ENCODE data around the gene ADRB1. TPM values are rescaled to one million over a fixed set of nuclear protein-coding genes. Genes with fewer than 3 reads are reported as not detected.
A peak's percentile ranks its signal among the peaks of the same experiment; 100 is the strongest.

The ADRB1 gene
- total RNA-seq, 1 donor from 2014 or later: not detected

DNA sequence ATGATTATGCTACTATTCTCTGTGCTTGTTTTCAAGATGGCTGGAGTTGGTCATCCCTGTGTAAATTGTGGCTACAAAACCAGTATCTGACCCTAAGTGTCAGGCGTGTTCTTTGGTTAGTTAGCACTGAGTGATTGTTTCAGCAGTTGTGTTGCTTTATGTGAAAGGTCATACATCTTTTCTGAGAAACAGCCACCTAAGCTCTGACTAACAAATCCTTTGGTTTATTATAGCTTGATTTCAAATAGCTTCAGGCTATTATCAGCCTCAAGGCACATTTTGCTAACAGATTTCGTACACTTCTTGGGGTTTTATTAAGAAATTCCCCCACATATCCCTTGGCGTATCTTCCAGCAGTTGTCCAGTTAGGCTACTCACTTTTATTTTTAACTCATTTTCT lies 4.8 kb upstream of the ADRB1 start:
- Histone ChIP-seq H3K27me3 (no peaks in the 10 kb centered on the region), H3K4me1 (no peaks in the 10 kb centered on the region), H3K4me3 (no peak overlapping the region), H3K9me3 (no peaks in the 10 kb centered on the region), H3K27ac (no peak overlapping the region), H3K36me3 (no peaks in the 10 kb centered on the region)
- TF ChIP-seq, protein P1, sequence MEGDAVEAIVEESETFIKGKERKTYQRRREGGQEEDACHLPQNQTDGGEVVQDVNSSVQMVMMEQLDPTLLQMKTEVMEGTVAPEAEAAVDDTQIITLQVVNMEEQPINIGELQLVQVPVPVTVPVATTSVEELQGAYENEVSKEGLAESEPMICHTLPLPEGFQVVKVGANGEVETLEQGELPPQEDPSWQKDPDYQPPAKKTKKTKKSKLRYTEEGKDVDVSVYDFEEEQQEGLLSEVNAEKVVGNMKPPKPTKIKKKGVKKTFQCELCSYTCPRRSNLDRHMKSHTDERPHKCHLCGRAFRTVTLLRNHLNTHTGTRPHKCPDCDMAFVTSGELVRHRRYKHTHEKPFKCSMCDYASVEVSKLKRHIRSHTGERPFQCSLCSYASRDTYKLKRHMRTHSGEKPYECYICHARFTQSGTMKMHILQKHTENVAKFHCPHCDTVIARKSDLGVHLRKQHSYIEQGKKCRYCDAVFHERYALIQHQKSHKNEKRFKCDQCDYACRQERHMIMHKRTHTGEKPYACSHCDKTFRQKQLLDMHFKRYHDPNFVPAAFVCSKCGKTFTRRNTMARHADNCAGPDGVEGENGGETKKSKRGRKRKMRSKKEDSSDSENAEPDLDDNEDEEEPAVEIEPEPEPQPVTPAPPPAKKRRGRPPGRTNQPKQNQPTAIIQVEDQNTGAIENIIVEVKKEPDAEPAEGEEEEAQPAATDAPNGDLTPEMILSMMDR (IDR thresholded peaks at IDR 0.05): no peak
- intact Hi-C loops (cut with DNase I): no loop called here
- DNase-seq (ENCODE audit: low spot score in 2 of 2): no peak

DNA sequence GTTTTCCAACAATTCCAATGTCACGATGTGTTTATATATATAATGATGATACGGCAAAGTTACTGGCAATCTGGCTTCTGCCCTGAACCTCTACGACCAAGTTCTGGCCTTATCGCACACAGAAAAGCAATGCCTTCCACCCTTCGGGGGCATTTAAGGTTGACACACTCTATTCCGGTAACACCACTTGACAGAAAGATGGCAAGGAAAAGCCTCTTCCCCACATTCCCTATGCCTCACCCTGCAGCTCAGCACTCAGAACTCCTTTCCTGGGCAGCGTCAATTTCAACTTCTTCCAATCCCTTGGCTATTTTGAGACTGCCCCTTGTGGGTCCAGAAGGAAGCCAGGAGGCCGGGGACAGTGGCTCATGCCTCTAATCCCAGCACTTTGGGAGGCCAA lies 2.5 kb upstream of the ADRB1 start:
- Histone ChIP-seq H3K4me1 (no peaks in the 10 kb centered on the region), H3K27ac (no peak overlapping the region), H3K9me3 (no peaks in the 10 kb centered on the region), H3K27me3 (no peaks in the 10 kb centered on the region), H3K4me3 (no peak overlapping the region), H3K36me3 (no peaks in the 10 kb centered on the region)
- intact Hi-C loops (cut with DNase I): no loop called here
- TF ChIP-seq, protein P1 (IDR thresholded peaks at IDR 0.05): no peak
- DNase-seq (ENCODE audit: low spot score in 2 of 2): no peak

DNA sequence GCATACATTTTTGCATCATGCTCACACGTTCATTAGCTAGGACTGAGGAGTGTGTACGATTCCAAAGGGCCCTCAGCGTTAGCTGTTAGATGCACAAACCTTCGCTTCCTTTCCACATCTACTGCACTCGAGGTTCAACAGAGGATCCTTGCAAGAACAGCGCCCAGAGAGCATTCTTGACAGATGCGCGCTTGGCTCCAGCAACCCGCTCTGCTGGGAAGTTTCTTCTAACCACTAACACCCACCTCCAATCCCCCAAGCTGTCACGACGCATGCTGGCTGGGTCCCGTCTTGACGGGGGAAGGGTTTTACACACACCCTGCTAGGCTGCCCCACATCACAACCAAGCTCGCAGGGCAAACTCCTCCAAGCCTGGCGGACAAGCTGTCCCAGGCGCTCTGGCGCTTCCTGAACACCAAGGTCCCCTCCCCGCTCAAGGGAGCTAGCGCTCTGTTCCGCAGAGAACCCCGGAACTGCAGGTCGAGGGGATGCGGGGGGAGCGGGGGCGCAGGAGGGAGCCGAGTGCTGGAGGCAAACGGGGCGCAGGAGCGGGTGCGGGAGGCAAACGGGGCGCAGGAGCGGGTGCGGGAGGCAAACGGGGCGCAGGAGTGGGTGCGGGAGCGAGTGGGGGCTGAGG lies 653 bp upstream of the ADRB1 start:
- no peak overlapping the region for H3K27ac ChIP-seq
- no peak for DNase-seq (ENCODE audit: low spot score in 2 of 2)
- no peaks in the 10 kb centered on the region for H3K27me3 ChIP-seq

DNA sequence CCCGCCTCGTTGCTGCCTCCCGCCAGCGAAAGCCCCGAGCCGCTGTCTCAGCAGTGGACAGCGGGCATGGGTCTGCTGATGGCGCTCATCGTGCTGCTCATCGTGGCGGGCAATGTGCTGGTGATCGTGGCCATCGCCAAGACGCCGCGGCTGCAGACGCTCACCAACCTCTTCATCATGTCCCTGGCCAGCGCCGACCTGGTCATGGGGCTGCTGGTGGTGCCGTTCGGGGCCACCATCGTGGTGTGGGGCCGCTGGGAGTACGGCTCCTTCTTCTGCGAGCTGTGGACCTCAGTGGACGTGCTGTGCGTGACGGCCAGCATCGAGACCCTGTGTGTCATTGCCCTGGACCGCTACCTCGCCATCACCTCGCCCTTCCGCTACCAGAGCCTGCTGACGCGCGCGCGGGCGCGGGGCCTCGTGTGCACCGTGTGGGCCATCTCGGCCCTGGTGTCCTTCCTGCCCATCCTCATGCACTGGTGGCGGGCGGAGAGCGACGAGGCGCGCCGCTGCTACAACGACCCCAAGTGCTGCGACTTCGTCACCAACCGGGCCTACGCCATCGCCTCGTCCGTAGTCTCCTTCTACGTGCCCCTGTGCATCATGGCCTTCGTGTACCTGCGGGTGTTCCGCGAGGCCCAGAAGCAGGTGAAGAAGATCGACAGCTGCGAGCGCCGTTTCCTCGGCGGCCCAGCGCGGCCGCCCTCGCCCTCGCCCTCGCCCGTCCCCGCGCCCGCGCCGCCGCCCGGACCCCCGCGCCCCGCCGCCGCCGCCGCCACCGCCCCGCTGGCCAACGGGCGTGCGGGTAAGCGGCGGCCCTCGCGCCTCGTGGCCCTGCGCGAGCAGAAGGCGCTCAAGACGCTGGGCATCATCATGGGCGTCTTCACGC lies 825 bp downstream of the ADRB1 start:
- intact Hi-C loops (cut with DNase I): no loop called here
- no peaks in the 10 kb centered on the region for H3K4me1 ChIP-seq

More for the DNA sequence above, 653 bp upstream of the ADRB1 start:
- Histone ChIP-seq H3K4me3 (peak overlapping the region; percentile 48 to 59), H3K9me3 (no peaks in the 10 kb centered on the region), H3K4me1 (no peaks in the 10 kb centered on the region), H3K36me3 (no peaks in the 10 kb centered on the region)
- TF ChIP-seq, protein P1 (IDR thresholded peaks at IDR 0.05): no peak
- intact Hi-C loops (cut with DNase I): no loop called here

DNA sequence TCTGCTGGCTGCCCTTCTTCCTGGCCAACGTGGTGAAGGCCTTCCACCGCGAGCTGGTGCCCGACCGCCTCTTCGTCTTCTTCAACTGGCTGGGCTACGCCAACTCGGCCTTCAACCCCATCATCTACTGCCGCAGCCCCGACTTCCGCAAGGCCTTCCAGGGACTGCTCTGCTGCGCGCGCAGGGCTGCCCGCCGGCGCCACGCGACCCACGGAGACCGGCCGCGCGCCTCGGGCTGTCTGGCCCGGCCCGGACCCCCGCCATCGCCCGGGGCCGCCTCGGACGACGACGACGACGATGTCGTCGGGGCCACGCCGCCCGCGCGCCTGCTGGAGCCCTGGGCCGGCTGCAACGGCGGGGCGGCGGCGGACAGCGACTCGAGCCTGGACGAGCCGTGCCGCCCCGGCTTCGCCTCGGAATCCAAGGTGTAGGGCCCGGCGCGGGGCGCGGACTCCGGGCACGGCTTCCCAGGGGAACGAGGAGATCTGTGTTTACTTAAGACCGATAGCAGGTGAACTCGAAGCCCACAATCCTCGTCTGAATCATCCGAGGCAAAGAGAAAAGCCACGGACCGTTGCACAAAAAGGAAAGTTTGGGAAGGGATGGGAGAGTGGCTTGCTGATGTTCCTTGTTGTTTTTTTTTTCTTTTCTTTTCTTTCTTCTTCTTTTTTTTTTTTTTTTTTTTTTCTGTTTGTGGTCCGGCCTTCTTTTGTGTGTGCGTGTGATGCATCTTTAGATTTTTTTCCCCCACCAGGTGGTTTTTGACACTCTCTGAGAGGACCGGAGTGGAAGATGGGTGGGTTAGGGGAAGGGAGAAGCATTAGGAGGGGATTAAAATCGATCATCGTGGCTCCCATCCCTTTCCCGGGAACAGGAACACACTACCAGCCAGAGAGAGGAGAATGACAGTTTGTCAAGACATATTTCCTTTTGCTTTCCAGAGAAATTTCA lies 1.7 kb downstream of the ADRB1 start:
- no peaks in the 10 kb centered on the region for H3K4me1 ChIP-seq
- H3K9me3 ChIP-seq: no peaks in the 10 kb centered on the region
- no peaks in the 10 kb centered on the region for H3K36me3 ChIP-seq
- TF ChIP-seq, protein P1 (IDR thresholded peaks at IDR 0.05): no peak
- intact Hi-C loops (cut with DNase I): no loop called here
- DNase-seq (ENCODE audit: low spot score in 2 of 2): no peak
- H3K27ac ChIP-seq: no peak overlapping the region
- H3K4me3 ChIP-seq: peak overlapping the region; percentile 48 to 54
- no peaks in the 10 kb centered on the region for H3K27me3 ChIP-seq

More for the DNA sequence above, 825 bp downstream of the ADRB1 start:
- TF ChIP-seq, protein P1 (IDR thresholded peaks at IDR 0.05): no peak
- DNase-seq (ENCODE audit: low spot score in 2 of 2): no peak
- no peak overlapping the region for H3K27ac ChIP-seq
- no peaks in the 10 kb centered on the region for H3K36me3 ChIP-seq
- no peaks in the 10 kb centered on the region for H3K27me3 ChIP-seq
- no peaks in the 10 kb centered on the region for H3K9me3 ChIP-seq
- peak overlapping the region; percentile 48 to 59 for H3K4me3 ChIP-seq
